HG03108 (cell line): ENCODE results near the gene TUBB3.
"Not testable (repeated sequence)": the region's sequence is repeated elsewhere in the genome, so short reads cannot be mapped to it uniquely, and the experiment has no call there.

ENCODE experiments used
- ATAC-seq: cut with Tn5 transposase; IDR thresholded peaks from one replicate; pipeline ENCODE4 v1.9.1; 2021; ENCODE audit warnings: moderate library complexity; ENCODE audit not compliant: unreplicated experiment

The TUBB3 gene

DNA sequence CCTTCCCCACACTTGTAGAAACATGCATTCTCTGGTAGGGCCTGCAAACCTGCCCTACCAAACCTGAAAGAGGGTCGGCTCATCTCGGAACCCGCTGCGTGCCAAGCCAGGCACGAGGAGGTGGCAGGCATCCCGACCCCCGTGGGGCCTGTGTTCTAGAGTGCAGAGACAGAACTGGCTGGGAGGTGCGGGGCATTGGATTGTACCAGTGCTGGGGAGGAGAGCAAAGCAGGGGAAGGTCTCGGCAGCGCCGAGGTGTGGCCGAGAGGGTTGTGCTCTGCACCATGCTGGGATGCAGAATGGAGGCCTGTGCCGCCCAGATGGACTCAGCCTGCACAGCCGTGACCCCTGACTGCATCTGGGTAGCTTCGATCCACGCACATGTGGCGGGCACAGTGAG, 22.3 kb upstream of the TUBB3 start:
- no peak for ATAC-seq

- ATAC-seq = no peak
Observed at GRCh38 chr16:89902980-89903379, 20.2 kb upstream of the TUBB3 start.

- ATAC-seq = no peak
Observed at GRCh38 chr16:89903908-89904515, 19.1 kb upstream of the TUBB3 start.

GRCh38 chr16:89904606-89905510, 18.3 kb upstream of the TUBB3 start:
- no peak for ATAC-seq

DNA sequence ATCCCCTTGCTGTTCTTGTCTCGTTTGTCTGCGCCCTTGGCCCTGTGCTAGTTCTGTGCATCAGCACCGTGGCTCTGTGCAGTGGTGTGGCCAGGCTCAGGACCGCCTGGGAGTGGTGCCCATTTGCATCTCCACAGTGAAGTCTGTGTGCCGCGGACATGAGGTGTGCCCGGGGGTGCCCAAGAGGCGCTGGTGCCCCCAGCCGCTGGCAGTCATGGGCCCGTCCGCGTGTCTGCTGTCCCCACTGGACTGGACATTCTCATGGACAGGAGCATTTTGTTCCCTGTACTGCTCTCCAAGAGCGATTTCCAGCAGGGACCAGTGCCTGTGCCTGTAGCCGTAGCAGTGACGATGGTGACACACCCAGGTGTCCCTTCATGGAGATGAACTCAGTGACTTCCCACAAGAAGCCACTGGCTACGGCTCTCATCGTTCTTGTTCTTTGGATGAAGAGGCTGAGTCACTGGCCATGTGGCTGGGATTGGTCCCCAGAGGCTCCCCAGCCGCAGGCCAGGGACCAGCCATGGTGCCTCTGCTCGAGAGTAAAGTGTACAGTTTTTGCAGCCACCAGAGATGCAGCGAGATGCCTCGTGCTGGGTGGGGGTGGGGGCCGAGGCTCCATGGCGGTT, 17.5 kb upstream of the TUBB3 start:
- ATAC-seq = no peak

GRCh38 chr16:89906140-89907025, 16.8 kb upstream of the TUBB3 start:
- ATAC-seq = no peak

DNA sequence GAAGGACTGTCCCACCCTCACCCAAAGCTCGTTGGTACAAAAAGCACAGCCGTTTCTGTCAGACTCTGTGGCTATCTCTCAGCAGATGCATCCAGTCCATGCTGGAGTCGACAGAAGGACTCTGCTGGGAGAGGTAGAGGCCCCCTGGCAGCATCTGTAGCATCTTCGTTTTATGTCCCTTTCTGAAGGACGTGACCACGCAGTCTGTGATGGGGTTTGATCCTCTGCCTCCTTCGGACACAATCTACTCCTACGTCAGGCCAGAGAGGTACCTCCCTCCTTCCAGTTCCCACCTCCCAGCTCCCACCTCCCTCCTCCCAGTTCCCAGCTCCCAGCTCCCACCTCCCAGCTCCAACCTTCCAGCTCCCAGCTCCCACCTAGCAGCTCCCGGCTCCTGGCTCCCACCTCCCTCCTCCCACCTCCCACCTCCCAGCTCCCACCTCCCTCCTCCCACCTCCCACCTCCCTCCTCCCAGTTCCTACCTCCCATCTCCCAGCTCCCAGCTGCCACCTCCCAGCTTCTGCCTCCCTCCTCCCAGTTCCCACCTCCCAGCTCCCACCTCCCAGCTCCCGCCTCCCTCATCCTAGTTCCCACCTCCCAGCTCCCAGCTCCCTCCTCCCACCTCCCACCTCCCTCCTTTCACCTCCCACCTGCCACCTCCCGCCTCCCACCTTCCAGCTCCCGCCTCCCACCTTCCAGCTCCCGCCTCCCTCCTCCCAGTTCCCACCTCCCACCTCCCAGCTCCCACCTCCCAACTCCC, 15.9 kb upstream of the TUBB3 start:
- no peak for ATAC-seq

- ATAC-seq = no peak
Observed at GRCh38 chr16:89908236-89908635, 14.9 kb upstream of the TUBB3 start.

GRCh38 chr16:89909777-89910716, 13.1 kb upstream of the TUBB3 start:
- ATAC-seq = no peak

- no peak for ATAC-seq
Observed at GRCh38 chr16:89910717-89911354, 12.3 kb upstream of the TUBB3 start.

DNA sequence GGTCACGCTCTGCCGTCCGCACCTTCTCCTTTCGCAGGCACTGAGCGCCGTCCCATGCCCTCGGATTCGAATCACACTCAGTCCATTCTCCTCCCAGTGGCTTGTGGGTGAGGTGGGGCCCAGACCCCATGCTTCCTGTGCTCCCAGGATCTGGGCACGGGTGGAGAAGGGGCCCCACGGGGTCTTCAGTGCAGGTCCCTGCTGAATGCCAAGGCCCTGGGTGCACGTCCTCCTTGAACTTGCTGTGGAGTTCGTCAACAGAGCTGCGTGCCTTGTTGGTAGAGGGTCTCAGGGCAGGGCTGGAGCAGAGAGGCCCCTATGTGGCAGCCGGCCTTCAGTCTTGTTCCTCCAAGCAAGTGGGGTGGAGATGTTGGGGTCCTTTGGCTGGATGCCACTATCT, 11.8 kb upstream of the TUBB3 start:
- ATAC-seq = no peak

GRCh38 chr16:89912143-89912542, 11.0 kb upstream of the TUBB3 start:
- ATAC-seq = no peak

DNA sequence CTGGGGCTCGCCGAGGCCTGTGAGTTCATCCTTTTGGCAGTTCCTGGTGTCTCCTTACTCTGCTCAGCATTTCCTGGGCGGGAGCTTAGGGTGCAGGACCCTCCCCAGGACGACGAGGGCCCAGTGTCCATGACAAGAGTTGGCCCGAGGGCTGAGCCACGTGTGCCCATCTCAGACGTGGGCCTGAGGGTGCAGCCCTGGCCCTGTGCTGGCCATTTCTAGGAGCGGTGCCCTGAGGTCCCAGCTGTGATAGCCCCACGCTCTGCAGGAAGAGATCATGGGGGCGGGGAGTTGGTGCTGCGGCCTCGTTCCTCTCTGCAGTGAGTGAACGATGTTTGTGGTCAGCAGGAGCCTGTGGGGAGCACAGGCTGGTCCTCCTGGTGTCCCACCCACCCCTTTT, 10.5 kb upstream of the TUBB3 start:
- no peak for ATAC-seq

GRCh38 chr16:89913408-89914387, 9.4 kb upstream of the TUBB3 start:
- ATAC-seq = no peak

DNA sequence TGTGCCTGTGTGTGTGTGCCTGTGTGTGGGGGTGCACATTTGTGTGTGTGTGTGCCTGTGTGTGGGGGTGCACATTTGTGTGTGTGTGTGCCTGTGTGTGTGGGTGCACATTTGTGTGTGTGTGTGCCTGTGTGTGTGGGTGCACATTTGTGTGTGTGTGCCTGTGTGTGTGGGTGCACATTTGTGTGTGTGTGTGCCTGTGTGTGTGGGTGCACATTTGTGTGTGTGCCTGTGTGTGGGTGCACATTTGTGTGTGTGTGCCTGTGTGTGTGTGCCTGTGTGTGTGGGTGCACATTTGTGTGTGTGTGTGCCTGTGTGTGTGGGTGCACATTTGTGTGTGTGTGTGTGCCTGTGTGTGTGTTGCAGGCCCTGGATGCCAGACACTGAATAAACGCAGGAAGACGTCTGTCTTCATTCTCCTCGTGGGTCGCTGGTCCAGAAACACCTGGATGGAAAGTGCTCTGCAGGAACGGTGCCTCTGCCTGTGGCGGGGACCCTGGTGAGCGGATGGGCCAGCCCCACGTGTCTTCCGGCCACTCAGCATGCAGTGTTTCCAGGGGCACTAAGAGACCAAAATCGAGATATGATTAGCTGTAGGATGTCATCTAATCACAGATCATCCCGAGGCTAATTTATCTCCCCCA, 8.4 kb upstream of the TUBB3 start:
- ATAC-seq = not testable (repeated sequence)

- no peak for ATAC-seq
Observed at GRCh38 chr16:89915303-89916232, 7.6 kb upstream of the TUBB3 start.
